Endothelial cell of umbilical vein (primary cell): ENCODE measurements around the gene BLOC1S2. TPM values are rescaled to one million over a fixed set of nuclear protein-coding genes. Genes with fewer than 3 reads are reported as not detected.

Experiments
- BruUV-seq: library from RNA; stranded (reverse); fragments of 400-500 nt; replicated peaks from 2 replicates; lab custom pipeline; 2021; lab: Mats Ljungman, UMichigan
- CTCF ChIA-PET: fragments of 300-600, 350-600 bp; sonication (Branson Sonifier 250); formaldehyde crosslinking; loops from one replicate; lab custom pipeline; 2021; ENCODE audit warnings: antibody characterized with exemption, inconsistent platforms; lab: Charles Lee
- POLR2A ChIA-PET: fragments of 300-600, 350-600 bp; sonication (Branson Sonifier 250); formaldehyde crosslinking; loops from one replicate; lab custom pipeline; 2021; ENCODE audit warnings: antibody characterized with exemption, inconsistent platforms; lab: Charles Lee
- DNase-seq: peaks from one replicate; pipeline ENCODE4 v3.0.0-alpha.2; 2011; ENCODE audit warnings: low read depth, low spot score
- FAIRE-seq: peaks from 2 replicates; lab custom pipeline; 2011; peaks lifted over from hg19 to GRCh38; lab: Jason Lieb, UNC
- H2AFZ ChIP-seq: 2 replicates; pipeline ENCODE4 v1.6.0; 2012; ENCODE audit warnings: low read depth, low read length, control low read depth, inconsistent platforms
- H3K27ac ChIP-seq: 2 replicates; pipeline ENCODE4 v1.5.1; 2011; ENCODE audit warnings: low read depth, mild to moderate bottlenecking, control low read depth, low read length, moderate library complexity; ENCODE audit not compliant: insufficient read depth
- H3K27me3 ChIP-seq, 2 experiments: 2 replicates each; pipeline versions ENCODE4 v1.6.0 to v1.6.1; 2011; ENCODE audit warnings: low read length in 2 of 2, mixed read lengths in 1 of 2; ENCODE audit not compliant: control insufficient read depth in 2 of 2, insufficient read depth in 2 of 2
- H3K36me3 ChIP-seq, 2 experiments: 2 replicates in 1 of 2; 3 replicates in 1 of 2; pipeline ENCODE4 v1.5.1; 2011; ENCODE audit warnings: low read length in 2 of 2, mild to moderate bottlenecking in 1 of 2, moderate library complexity in 1 of 2; ENCODE audit not compliant: control insufficient read depth in 2 of 2, insufficient read depth in 2 of 2; ENCODE audit errors: extremely low read depth in 1 of 2
- H3K4me1 ChIP-seq: 3 replicates; pipeline ENCODE4 v1.5.1; 2011; ENCODE audit warnings: mild to moderate bottlenecking, low read length; ENCODE audit not compliant: control insufficient read depth, insufficient read depth; ENCODE audit errors: extremely low read depth
- H3K4me2 ChIP-seq: 2 replicates; pipeline ENCODE4 v1.6.1; 2011; ENCODE audit warnings: low read length, control low read depth, mixed read lengths; ENCODE audit not compliant: insufficient read depth
- H3K4me3 ChIP-seq, 3 experiments: fragments of 200-600 bp in 1 of 3; sonication (generic), shearing (Covaris generic) in 1 of 3; replicated peaks in 1 of 3; 2 replicates each; pipeline ENCODE4 v1.5.1; 2011 to 2016; ENCODE audit warnings: control low read depth in 3 of 3, low read length in 3 of 3, mild to moderate bottlenecking in 2 of 3, inconsistent platforms in 1 of 3, low read depth in 1 of 3, moderate library complexity in 1 of 3; ENCODE audit not compliant: insufficient read depth in 1 of 3
- H3K79me2 ChIP-seq: 2 replicates; pipeline ENCODE4 v1.6.0; 2012; ENCODE audit warnings: low read length, inconsistent platforms; ENCODE audit not compliant: control insufficient read depth, insufficient read depth
- H3K9ac ChIP-seq: replicated peaks from 2 replicates; pipeline ENCODE3; 2011; ENCODE audit warnings: low read length, control low read depth; ENCODE audit not compliant: insufficient read depth; ENCODE audit errors: extremely low read depth
- H3K9me1 ChIP-seq: replicated peaks from 3 replicates; pipeline ENCODE4 v1.6.0; 2011; ENCODE audit warnings: mild to moderate bottlenecking, low read length; ENCODE audit not compliant: control insufficient read depth, insufficient read depth; ENCODE audit errors: extremely low read depth
- H3K9me3 ChIP-seq: replicated peaks from 2 replicates; pipeline ENCODE4 v1.5.1; 2012; ENCODE audit warnings: low read length, inconsistent platforms; ENCODE audit not compliant: control insufficient read depth, insufficient read depth
- H4K20me1 ChIP-seq: replicated peaks from 2 replicates; pipeline ENCODE3; 2011; ENCODE audit warnings: mild to moderate bottlenecking, low read length; ENCODE audit not compliant: control insufficient read depth, insufficient read depth; ENCODE audit errors: extremely low read depth
- CTCF ChIP-seq, 2 donors: IDR thresholded peaks; 1 replicate in 1 of 2; 2 replicates in 1 of 2; pipeline ENCODE4 v1.5.1; 2011; ENCODE audit warnings: low read length in 2 of 2, mild to moderate bottlenecking in 2 of 2, moderate library complexity in 2 of 2, control low read depth in 1 of 2, inconsistent platforms in 1 of 2, low read depth in 1 of 2; ENCODE audit not compliant: insufficient read depth in 1 of 2; ENCODE audit errors: extremely low read depth in 1 of 2
- EZH2 ChIP-seq: IDR thresholded peaks from 2 replicates; pipeline ENCODE4 v1.6.1; 2012; ENCODE audit warnings: borderline replicate concordance, low read depth, mild to moderate bottlenecking, moderate library complexity, low read length, inconsistent platforms; ENCODE audit not compliant: severe bottlenecking
- FOS ChIP-seq: IDR thresholded peaks from 2 replicates; pipeline ENCODE4 v1.6.1; 2011; ENCODE audit warnings: mild to moderate bottlenecking, low read length, moderate library complexity, borderline replicate concordance; ENCODE audit not compliant: insufficient read depth
- GATA2 ChIP-seq: IDR thresholded peaks from 2 replicates; pipeline ENCODE4 v1.7.0; 2011; ENCODE audit warnings: low read depth, mild to moderate bottlenecking, moderate library complexity, mixed read lengths, low read length; ENCODE audit not compliant: insufficient read length, insufficient read depth
- JUN ChIP-seq: IDR thresholded peaks from 2 replicates; pipeline ENCODE4 v1.6.1; 2011; ENCODE audit warnings: borderline replicate concordance, low read depth; ENCODE audit not compliant: insufficient read length, insufficient read depth
- MAX ChIP-seq: IDR thresholded peaks from 2 replicates; pipeline ENCODE4 v1.6.1; 2011; ENCODE audit not compliant: insufficient read depth, insufficient read length
- MYC ChIP-seq: IDR thresholded peaks from one replicate; pipeline ENCODE4 v1.6.1; 2011; ENCODE audit warnings: mild to moderate bottlenecking, low read depth, low read length
- POLR2A ChIP-seq: IDR thresholded peaks from 2 replicates; pipeline ENCODE4 v1.6.1; 2012; ENCODE audit warnings: low read depth, mild to moderate bottlenecking, control low read depth, low read length
- POLR2AphosphoS5 ChIP-seq: IDR thresholded peaks from 2 replicates; pipeline ENCODE4 v1.6.1; 2012; ENCODE audit warnings: low read depth, mild to moderate bottlenecking, control low read depth, low read length, moderate library complexity; ENCODE audit not compliant: insufficient read depth
- dilution Hi-C: fragments of 300-500 bp; cut with MboI; formaldehyde crosslinking; loops from one replicate; pipeline ENCODE4 v1.15.0; 2019; ENCODE audit warnings: low sequenced_read_pairs; ENCODE audit not compliant: extremely low pct_ligation_motif_present
- intact Hi-C: fragments of 100-400 bp; cut with micrococcal nuclease; formaldehyde crosslinking; loops from one replicate; pipeline ENCODE4 v1.10.0; 2022
- polyA plus RNA-seq, 4 experiments: library from polyadenylated mRNA; depleted of rRNA in 3 of 4; stranded (reverse) in 3 of 4; unstranded in 1 of 4; fragments of >200 nt; gene quantifications; 2 replicates each; pipeline versions ENCODE4 v1.2.1 to v1.2.3, GENCODE V29; 2011 to 2012; ENCODE audit warnings: missing spikeins in 1 of 4
- total RNA-seq: library from RNA; stranded (reverse); gene quantifications from 2 replicates; pipeline ENCODE4 v1.2.3, GENCODE V29; 2021

The BLOC1S2 gene
- total and polyA plus RNA-seq, 2 donors (not counting 3 experiments of a cell fraction or from before 2014, with no cell fraction given), result 18.7 to 45.9 TPM

DNA sequence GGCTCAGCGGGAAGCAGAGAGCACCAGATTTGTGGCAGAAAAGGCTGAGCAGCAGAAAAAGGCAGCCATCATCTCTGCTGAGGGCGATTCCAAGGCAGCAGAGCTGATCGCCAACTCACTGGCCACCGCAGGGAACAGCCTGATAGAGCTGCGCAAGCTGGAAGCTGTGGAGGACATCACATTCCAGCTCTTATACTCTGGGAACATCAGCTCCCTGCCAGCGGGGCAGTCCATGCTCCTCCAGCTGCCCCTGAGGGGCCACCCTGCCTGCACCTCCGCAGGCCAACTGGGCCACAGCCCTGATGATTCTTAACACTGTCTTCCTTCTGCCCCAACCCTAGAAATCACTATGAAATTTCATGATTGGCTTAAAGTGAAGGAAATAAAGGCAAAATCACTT, 37.7 kb downstream of the BLOC1S2 start:
- H3K79me2 ChIP-seq, result no peaks in the 10 kb centered on the region
- H3K4me3 ChIP-seq, result no peak overlapping the region
- no peak overlapping the region for H3K4me2 ChIP-seq
- ChIA-PET CTCF (interaction anchor here (1.3 to 1.4 kb wide), 2 partner anchors 9 to 403 kb away, joined by 3 to 4 read pairs; no protein-coding TSS in a partner anchor), POLR2A (no interaction called here)
- BruUV-seq, result no TSS peak
- H4K20me1 ChIP-seq, result no peaks in the 10 kb centered on the region
- H3K9me3 ChIP-seq, result no peaks in the 10 kb centered on the region
- no peaks in the 10 kb centered on the region for H3K4me1 ChIP-seq
- H3K9me1 ChIP-seq, result no peaks in the 10 kb centered on the region
- FAIRE-seq (no peak), DNase-seq (no peak)
- no peak overlapping the region for H2AFZ ChIP-seq
- dilution Hi-C loops (no loop called here), intact Hi-C loops (no loop called here)
- H3K27me3 ChIP-seq, result no peaks in the 10 kb centered on the region
- H3K36me3 ChIP-seq, result peaks cover 13 to 17% of the 10 kb centered on the region in 2 experiments
- TF ChIP-seq GATA2 (no peak), FOS (no peak), POLR2A (no peak), CTCF (IDR thresholded peaks at IDR 0.05; ENCODE audit: extremely low read depth in 1 of 2, insufficient read depth in 1 of 2, low read depth in 1 of 2, low read length in 2 of 2) (no peak), POLR2AphosphoS5 (no peak), MAX (no peak), EZH2 (no peak), JUN (no peak), MYC (no peak)
- H3K27ac ChIP-seq, result no peak overlapping the region
- no peak overlapping the region for H3K9ac ChIP-seq
